Measurements from ENCODE around the gene TNFRSF25. TPM values are rescaled to one million over a fixed set of nuclear protein-coding genes. Genes with fewer than 3 reads are reported as not detected.

Gene TNFRSF25
- total and polyA plus RNA-seq, 2 donors (not counting 3 experiments of a cell fraction or from before 2014, with no cell fraction given) = 33.9 to 38.8 TPM

GRCh38 chr1:6414881-6415626, 50.9 kb downstream of the TNFRSF25 start:
- Histone ChIP-seq H3K4me1 (ENCODE audit: control insufficient read depth, extremely low read depth, insufficient read depth, low read length) (peaks cover 10% of the 10 kb centered on the region), H3K9ac (replicated peaks; ENCODE audit: extremely low read depth, insufficient read depth, low read length) (no peak overlapping the region), H2AFZ (ENCODE audit: low read depth, low read length) (no peak overlapping the region), H3K4me3 (replicated peaks in 1 of 3; ENCODE audit: insufficient read depth in 1 of 3, low read depth in 1 of 3, low read length in 3 of 3) (no peak overlapping the region), H3K9me3 (replicated peaks; ENCODE audit: control insufficient read depth, insufficient read depth, low read length) (no peaks in the 10 kb centered on the region), H3K27me3 (ENCODE audit: control insufficient read depth in 2 of 2, insufficient read depth in 2 of 2, low read length in 2 of 2) (peaks cover 4 to 8% of the 10 kb centered on the region in 2 experiments), H3K9me1 (replicated peaks; ENCODE audit: control insufficient read depth, extremely low read depth, insufficient read depth, low read length) (no peaks in the 10 kb centered on the region), H3K27ac (ENCODE audit: insufficient read depth, low read depth, low read length) (no peak overlapping the region), H3K79me2 (ENCODE audit: control insufficient read depth, insufficient read depth, low read length) (no peaks in the 10 kb centered on the region), H3K4me2 (ENCODE audit: insufficient read depth, low read length) (no peak overlapping the region), H3K36me3 (ENCODE audit: control insufficient read depth in 2 of 2, extremely low read depth in 1 of 2, insufficient read depth in 2 of 2, low read length in 2 of 2) (no peaks in the 10 kb centered on the region), H4K20me1 (replicated peaks; ENCODE audit: control insufficient read depth, extremely low read depth, insufficient read depth, low read length) (no peaks in the 10 kb centered on the region)
- FAIRE-seq = no peak
- dilution Hi-C loops (cut with MboI; ENCODE audit: extremely low pct_ligation_motif_present, low sequenced_read_pairs) (no loop called here), intact Hi-C loops (cut with micrococcal nuclease) (no loop called here)
- BruUV-seq (replicated peaks) = no TSS peak
- POLR2A ChIA-PET = no interaction called here
- CTCF ChIA-PET = interaction anchor here (0.8 to 4.3 kb wide), 14 partner anchors 8 to 210 kb away, joined by 3 to 36 read pairs (median 4); no protein-coding TSS in a partner anchor
- TF ChIP-seq MAX (IDR thresholded peaks at IDR 0.05; ENCODE audit: insufficient read depth, insufficient read length) (no peak), GATA2 (IDR thresholded peaks at IDR 0.05; ENCODE audit: insufficient read depth, insufficient read length, low read depth, low read length) (no peak), EZH2 (IDR thresholded peaks at IDR 0.05; ENCODE audit: borderline replicate concordance, low read depth, low read length, severe bottlenecking) (no peak), FOS (IDR thresholded peaks at IDR 0.05; ENCODE audit: borderline replicate concordance, insufficient read depth, low read length) (no peak), CTCF (IDR thresholded peaks at IDR 0.05; ENCODE audit: extremely low read depth in 1 of 2, insufficient read depth in 1 of 2, low read depth in 1 of 2, low read length in 2 of 2) (no peak)
- DNase-seq (ENCODE audit: low read depth, low spot score) = no peak
